B cell (primary cell): ENCODE measurements around the gene PNCK.

ENCODE experiments used
- CTCF ChIP-seq: fragments of 200-600 bp; IDR thresholded peaks from one replicate; pipeline ENCODE4 v1.8.0; 2022; ENCODE audit warnings: antibody characterized with exemption, mild to moderate bottlenecking
- EZH2 ChIP-seq: IDR thresholded peaks from 2 replicates; pipeline ENCODE4 v1.6.1; 2012; ENCODE audit warnings: borderline replicate concordance, low read depth, mild to moderate bottlenecking, moderate library complexity, low read length; ENCODE audit not compliant: insufficient read depth, poor library complexity, severe bottlenecking

GRCh38 chrX:153628129-153628528 is 45.5 kb downstream of the PNCK start:
- TF ChIP-seq CTCF: no peak
- no peak for TF ChIP-seq EZH2
